Activated CD4-positive, alpha-beta T cell treated with anti-CD3 and anti-CD28 coated beads, Interleukin-2, amount 50 U/mL, for 1 hour (primary cell): ENCODE data around the gene KLHL29.
"Not testable (repeated sequence)": the region's sequence is repeated elsewhere in the genome, so short reads cannot be mapped to it uniquely, and the experiment has no call there.

Experiments used
- DNase-seq: peaks from one replicate; pipeline ENCODE4 v3.0.0-alpha.2; 2020

Gene KLHL29

GRCh38 chr2:23706613-23707078, 321.7 kb downstream of the KLHL29 start:
- no peak for DNase-seq

GRCh38 chr2:23707096-23707495, 322.1 kb downstream of the KLHL29 start:
- no peak for DNase-seq

DNA sequence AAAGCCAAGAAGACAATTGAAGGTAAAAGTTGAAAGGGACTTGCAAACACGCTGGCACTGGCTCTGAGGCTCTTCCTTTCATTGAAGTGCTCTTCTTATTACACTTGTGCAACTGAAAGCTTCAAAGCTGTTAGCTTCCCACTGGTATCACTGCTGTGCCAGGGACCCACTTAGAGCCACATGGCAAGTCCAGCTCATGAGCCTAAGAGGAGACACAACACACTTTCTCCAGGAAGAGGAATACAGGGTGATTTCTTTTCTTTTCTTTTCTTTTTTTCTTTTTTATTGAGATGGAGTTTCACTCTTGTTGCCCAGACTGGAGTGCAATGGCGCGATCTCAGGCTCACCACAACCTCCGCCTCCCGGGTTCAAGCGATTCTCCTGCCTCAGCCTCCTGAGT, 323.8 kb downstream of the KLHL29 start:
- DNase-seq: no peak

- DNase-seq: no peak
Measured at GRCh38 chr2:23709311-23709710, 324.3 kb downstream of the KLHL29 start.

DNA sequence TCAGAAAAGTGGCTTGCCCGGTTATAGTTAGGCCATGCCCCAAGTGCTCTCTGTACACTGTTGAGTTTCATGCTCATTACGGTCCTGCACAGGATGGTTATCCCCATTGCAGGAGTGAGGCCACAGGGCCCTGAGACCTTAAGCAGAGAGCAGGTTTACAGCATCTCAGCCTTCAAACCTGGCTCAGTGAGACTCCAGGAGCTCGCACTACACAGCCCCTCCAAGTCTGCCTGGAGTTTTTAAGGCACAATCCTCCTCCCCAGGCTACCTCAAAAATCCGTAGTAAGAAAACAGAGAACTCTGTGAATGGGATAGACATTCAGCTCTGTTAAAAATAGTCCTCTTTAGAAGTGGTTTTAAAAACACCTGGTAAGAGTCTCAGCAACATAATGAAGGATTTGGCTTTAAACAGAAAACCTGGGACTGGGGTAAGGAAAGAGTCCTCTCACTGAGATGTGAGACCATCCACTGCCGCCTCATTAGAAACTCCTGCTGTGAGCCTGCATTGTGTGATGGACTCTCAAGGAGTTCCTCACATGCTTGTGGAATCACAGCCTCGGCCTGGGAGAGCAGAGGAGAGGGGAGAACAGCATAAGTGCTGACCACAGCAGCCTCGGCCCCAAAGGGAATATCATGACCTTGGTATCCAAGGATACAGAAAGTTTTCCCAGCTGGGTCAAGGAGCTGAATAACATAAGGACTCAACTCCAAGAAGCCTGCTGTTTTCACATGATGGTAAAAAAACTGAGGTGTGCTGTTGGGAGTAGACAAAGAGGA, 327.2 kb downstream of the KLHL29 start:
- DNase-seq: no peak

DNA sequence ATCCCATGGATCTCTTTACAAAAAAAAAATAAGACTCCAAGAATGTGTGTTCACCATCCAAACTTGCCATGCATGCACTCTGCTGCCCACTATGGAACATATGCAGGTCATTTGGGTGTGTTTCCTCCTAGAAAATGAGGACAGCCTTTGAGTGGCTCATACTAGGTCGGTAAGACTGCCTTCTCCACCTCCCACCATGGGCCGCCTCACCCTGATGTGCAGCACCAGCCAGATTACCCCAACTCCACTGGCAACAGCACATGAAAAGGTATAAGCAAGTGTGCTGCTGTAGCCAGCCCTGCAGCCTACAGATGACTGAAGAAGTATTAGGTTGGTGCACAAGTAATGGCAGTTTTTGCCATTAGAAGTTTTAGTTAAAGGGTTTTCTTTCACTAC, 327.8 kb downstream of the KLHL29 start:
- no peak for DNase-seq

DNA sequence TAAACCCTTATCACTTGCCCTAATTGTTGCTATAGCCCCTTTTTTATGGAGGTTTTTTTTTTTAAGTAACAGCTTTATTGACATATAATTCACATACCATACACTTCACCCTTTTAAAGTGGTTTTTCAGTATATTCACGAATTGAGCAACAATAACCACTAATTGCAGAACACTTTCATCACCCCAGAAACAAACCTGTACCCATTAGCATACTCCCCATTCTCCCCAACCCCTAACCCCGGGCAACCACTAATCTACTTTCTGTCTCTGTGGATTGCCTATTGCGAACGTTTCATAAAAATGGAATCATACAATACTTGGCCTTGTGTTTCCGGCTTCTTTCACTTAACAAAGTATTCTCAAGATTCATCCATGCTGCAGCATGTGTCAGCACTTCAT, 328.4 kb downstream of the KLHL29 start:
- no peak for DNase-seq

GRCh38 chr2:23718931-23719700, 334.1 kb downstream of the KLHL29 start:
- DNase-seq: no peak

- no peak for DNase-seq
Measured at GRCh38 chr2:23719716-23720115, 334.7 kb downstream of the KLHL29 start.

DNA sequence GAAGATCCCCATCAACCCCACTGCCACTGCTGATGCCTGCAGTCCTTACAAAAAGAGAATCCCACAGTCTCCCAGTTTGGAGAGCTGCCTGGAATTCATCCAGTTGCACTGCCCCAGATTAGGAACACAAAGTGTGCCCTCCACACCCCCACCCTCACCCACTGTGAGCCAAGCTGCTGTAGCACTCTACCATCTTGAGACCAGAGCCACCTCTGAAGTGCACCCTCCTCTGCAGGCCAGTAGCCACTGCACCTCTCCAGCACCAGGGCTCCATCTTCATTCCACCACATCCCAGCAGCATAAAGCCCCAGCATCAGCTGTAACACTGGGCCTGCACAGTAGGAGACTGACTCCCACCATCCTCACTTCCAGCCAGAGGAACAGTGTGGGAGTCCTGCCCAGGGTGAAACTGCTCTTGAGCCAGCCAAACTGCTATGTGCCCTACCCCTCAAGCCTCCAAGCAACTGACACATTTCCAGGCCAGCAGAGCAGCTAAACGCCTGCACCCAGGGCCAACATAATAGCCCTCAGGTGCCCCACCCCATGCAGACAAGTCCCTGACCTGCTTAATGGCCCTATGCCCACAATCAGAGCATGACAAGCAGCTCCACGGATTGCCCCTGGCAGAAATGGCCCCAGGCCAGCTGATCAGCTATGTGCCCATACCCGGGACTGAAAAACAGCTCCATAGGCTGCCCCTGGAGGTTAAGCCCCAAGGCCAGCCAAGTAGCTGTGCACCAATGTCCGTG, 335.9 kb downstream of the KLHL29 start:
- DNase-seq: no peak

DNA sequence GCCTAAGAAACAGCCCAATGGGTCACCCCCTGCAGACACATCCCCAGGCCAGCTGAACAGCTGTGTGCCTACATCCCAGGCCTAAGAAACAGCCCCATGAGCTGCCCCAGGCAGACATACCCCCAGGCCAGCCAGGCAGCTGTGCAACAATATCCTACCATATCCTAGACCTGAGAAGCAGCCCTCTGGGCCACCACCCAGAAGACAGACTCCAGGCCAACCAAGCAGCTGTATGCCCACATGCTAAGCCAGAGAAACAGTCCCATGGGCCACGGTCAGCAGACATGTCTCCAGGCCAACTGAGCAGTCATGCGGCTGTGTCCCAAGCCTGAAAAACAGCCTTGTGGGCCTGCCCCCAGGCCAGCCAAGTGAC, 336.5 kb downstream of the KLHL29 start:
- DNase-seq: no peak

DNA sequence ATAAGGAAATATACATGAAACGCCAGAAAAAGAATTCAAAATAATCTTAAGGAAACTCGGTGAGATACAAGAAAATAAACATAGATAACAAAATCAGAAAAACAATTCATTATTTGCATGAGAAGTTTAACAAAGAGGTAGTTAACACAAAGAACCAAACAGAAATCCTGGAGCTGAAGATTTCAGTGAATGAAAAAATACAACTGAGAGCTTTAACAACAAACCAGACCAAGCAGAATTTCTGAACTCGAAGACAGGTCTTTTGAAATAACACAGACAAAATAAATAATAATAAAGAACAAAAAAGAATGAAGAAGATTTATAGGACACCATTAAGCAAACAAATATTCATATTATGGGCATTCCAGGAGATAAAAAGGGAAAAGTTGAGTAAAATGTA, 337.3 kb downstream of the KLHL29 start:
- no peak for DNase-seq

DNA sequence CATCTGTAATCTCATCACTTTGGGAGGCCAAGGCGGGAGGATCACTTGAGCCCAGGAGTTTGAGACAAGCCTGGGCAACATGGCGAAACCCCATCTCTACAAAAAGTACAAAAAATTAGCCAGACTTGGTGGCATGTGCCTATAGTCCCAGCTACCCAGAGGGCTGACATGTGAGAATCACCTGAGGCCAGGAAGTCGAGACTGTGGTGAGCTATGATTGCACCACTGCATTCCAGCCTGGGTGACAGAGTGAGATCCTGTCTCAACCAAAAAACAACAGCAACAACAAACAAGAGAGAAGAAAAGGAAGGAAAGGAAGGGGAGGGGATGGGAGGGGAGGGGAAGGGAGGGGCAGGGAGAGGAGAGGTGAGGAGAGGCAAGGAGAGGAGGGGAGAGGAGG, 338.1 kb downstream of the KLHL29 start:
- DNase-seq: not testable (repeated sequence)

DNA sequence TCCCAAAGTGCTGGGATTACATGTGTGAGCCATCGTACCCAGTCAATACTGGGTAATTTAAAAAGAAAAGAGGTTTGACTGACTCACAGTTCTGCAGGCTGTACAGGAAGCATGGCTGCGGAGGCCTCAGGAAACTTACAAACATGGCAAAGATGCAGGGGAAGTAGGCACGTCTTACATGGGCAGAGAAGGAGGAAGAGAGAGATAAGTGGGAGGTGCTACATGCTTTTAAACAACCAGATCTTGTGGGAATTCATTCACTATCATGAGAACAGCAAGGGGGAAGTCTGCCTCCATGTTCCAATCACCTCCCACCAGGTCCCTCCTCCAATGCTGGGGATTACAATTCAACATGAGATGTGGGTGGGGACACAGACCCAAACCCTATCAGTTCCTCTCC, 349.4 kb downstream of the KLHL29 start:
- DNase-seq: no peak

DNA sequence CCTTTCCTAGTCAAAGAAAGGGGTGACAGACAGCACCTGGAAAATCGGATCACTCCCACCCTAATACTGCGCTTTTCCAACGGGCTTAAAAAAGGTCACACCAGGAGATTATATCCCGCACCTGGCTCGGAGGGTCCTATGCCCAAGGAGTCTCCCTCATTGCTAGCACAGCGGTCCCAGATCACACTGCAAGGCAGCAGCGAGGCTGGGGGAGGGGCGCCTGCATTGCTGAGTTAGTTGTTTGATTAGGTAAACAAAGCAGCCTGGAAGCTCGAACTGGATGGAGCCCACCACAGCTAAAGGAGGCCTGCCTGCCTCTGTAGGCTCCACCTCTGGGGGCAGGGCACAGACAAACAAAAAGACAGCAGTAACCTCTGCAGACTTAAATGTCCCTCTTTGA, 351.8 kb downstream of the KLHL29 start:
- not testable (repeated sequence) for DNase-seq

- DNase-seq: no peak
Measured at GRCh38 chr2:23745068-23745725, 360.2 kb downstream of the KLHL29 start.

- DNase-seq: no peak
Measured at GRCh38 chr2:23745726-23746105, 360.7 kb downstream of the KLHL29 start.

GRCh38 chr2:23746141-23746863, 361.3 kb downstream of the KLHL29 start:
- no peak for DNase-seq

- DNase-seq: no peak
Measured at GRCh38 chr2:23751747-23752265, 366.8 kb downstream of the KLHL29 start.

DNA sequence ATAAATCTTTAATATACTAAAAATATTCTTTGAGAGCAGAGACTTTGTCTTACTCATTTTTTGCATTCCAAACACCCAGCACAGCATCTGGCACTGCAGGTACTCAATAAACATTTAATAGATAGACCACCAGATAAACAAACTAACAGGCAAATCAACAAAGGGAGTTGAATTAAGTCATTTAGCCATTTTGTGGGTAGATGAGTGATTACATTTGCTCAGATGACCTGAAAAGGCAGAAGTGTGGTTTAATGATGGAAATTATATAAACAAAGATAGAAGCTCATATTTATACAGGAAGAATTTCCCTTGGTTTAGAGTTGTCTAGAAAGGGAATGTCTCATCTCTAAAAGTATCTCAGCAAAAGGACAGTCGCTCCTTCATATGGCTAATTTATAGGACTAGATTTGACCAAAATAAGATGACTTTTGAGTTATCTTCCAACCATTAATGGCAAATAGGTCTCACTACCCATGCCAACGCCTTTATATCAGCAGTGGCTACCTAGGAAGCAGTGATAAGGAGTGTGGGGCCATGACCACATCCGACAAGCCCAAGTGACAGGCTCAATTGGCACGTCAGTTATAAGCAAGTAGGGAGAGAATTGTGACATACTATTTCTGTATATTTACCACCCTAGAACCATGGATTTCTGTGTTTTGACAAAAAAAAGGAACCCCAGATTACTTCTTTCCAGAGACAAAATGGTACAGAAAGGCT, 368.5 kb downstream of the KLHL29 start:
- DNase-seq: no peak

DNA sequence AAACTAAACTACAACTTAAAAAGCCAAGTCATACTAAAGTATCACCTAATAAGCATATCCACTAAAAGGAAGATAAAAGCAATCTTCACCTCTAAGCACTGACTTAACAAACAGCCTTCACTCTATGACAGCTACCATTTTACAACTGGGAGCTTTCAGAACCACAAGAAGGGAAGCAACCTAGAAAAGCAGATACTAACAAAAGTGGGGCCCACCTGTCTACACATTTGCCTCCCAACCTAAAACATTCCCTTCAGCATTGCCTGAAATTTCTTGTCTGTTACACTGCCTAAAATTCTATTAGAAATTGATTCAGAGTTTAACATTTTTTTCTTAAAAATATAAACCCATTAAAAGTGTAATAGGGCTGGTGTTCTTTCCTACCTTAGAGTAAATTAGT, 370.0 kb downstream of the KLHL29 start:
- DNase-seq: no peak
